WI38 (cell line): Measurements from ENCODE around the gene FFAR1.
"Not testable (repeated sequence)": the region's sequence is repeated elsewhere in the genome, so short reads cannot be mapped to it uniquely, and the experiment has no call there.

Experiments
- H3K4me3 ChIP-seq: 2 replicates; pipeline ENCODE4 v1.5.1; 2011; ENCODE audit warnings: low read depth, mild to moderate bottlenecking, control low read depth, low read length
- TF ChIP-seq, protein P1 (sequence below): IDR thresholded peaks from 2 replicates; pipeline ENCODE4 v1.5.1; 2012; ENCODE audit warnings: low read depth, mild to moderate bottlenecking, control low read depth, low read length

FFAR1 gene

DNA sequence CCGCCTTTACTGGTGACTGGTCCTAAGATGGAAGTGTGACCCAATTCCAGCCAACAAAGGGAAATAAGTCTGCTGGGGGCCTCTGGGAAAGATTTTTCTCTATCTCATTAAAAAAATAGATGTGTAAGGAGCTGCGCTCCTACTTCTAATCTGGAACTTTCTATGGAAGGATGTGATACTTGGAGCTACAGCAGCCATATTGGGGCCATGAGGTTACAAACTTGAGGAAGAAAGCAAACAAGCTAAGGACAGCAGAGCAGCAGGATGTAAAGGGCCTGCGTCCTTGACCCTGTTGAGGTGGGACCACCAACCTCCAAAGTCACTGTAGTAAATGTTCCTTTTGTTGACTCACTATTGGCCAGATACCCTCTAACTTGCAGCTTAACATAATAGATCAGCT lies 30.7 kb downstream of the FFAR1 start:
- H3K4me3 ChIP-seq = no peak overlapping the region
- TF ChIP-seq, protein P1, sequence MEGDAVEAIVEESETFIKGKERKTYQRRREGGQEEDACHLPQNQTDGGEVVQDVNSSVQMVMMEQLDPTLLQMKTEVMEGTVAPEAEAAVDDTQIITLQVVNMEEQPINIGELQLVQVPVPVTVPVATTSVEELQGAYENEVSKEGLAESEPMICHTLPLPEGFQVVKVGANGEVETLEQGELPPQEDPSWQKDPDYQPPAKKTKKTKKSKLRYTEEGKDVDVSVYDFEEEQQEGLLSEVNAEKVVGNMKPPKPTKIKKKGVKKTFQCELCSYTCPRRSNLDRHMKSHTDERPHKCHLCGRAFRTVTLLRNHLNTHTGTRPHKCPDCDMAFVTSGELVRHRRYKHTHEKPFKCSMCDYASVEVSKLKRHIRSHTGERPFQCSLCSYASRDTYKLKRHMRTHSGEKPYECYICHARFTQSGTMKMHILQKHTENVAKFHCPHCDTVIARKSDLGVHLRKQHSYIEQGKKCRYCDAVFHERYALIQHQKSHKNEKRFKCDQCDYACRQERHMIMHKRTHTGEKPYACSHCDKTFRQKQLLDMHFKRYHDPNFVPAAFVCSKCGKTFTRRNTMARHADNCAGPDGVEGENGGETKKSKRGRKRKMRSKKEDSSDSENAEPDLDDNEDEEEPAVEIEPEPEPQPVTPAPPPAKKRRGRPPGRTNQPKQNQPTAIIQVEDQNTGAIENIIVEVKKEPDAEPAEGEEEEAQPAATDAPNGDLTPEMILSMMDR = no peak

DNA sequence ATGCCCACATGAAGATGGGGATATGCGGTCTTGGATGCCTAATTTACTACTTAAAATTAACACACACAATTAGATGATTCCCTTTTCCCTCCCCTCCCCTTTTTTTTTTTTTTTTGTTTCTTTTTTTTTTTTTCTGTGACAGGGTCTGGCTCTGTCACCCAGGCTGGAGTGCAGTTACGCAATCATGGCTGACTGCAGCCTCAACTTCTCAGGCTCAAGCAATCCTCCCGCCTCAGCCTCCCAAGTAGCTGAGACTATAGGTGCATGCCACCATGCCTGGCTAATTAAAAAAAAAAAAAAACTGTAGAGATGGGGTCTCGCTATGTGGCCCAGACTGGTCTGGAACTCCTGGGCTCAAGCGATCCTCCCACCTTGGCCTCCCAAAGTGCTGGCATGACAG lies 31.8 kb downstream of the FFAR1 start:
- not testable (repeated sequence) for H3K4me3 ChIP-seq

DNA sequence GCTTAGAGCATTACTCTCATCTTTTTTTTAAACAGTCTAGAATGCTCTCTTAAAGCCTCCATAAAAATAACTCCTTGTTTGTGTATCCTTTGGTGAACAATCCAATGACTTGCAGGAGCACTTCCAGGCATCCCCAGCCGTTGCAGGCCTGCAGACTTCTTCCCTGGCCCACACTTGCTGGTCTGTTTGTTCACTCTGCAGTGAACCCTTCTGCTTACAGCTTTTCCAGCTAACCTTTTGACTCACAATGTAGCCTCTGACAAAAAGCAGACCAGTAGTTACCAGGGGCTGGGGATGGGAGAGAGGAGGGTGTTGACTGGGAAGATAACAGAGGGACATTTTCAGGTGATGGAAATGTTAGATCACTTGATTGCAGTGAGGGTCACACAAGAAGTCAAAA lies 32.3 kb downstream of the FFAR1 start:
- TF ChIP-seq, protein P1 = no peak

DNA sequence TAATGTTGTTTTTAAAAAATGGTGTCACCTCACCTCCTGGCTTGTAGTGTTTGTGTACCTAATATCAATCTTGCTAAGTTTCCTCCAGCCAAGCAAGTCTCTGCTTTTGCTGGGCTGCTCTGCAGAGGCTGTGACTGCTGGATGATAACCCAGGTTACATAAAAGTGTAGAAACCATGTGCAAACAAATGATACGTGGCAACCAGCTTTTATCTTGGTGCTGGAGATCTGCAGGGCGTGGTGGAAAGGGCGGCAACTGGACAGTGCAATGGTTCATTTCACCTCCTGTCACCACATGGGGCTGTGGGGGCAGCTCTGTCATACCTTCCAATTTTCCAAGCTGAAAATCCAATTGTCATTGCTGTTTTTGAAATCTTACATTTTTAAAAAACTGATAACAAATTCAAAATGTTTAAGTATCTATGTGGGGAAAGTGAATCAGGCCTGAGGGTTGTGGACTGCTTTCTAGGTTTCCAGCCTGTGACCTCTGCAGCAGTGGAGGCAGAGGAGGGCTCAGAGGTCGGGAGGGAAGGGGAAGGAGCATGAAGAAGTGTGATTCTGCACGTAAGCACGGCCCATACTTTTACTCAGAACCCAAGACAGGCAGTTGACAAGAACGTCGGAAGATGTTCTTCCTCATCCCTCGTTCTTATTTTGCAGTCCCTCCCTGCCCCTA lies 32.9 kb downstream of the FFAR1 start:
- no peak overlapping the region for H3K4me3 ChIP-seq

More for the DNA sequence above, 32.3 kb downstream of the FFAR1 start:
- no peak overlapping the region for H3K4me3 ChIP-seq

DNA sequence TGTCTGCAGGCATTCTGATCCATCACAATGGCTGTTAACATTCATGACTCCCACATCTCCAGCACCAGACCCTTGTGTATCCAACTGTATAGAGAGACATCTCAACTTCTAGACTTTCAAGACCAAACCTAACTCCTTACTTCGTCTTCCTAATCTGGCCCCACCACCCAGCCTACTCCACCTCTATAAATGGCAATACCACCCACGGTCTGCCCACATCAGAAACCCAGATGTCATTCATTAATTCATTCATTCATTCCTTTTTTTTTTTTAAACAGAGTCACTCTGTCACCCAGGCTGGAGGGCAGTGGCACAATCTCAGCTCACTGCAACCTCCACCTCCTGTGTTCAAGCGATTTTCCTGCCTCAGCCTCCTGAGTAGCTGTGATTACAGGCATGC lies 33.6 kb downstream of the FFAR1 start:
- TF ChIP-seq, protein P1 = no peak
- H3K4me3 ChIP-seq = no peak overlapping the region

More for the DNA sequence above, 32.9 kb downstream of the FFAR1 start:
- TF ChIP-seq, protein P1 = no peak

DNA sequence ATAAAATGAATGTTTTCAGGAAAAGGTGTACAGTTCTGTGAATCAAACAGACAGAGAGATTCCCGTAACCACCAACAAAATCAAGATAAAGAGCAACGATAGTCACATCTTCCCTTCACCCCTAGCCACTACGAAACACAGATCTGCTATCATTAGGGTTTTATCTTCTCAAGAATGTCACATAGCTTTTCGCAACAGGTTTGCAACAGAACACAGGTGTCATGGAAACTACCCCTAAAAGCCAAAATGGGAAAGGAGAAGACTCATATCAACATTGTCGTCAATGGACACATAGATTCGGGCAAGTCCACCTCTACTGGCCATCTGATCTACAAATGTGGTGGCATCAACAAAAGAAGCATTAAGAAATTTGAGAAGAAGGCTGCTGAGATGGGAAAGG lies 34.2 kb downstream of the FFAR1 start:
- no peak overlapping the region for H3K4me3 ChIP-seq
- TF ChIP-seq, protein P1 = no peak

DNA sequence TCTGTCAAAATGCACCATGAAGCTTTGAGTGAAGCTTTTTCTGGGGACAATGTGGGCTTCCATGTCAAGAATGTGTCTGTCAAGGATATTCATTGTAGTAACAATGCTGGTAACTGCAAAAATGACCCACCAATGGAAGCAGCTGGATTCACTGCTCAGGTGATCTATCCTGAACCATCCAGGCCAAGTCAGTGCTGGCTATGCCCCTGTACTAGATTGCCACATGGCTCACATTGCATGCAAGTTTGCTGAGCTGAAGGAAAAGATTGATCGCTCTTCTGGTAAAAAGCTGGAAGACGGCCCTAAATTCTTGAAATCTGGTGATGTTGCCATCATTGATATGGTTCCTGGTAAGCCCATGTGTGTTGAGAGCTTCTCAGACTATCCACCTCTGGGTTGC lies 35.8 kb downstream of the FFAR1 start:
- no peak overlapping the region for H3K4me3 ChIP-seq
- TF ChIP-seq, protein P1 = no peak
